Ramos (cell line): Measurements from ENCODE around the gene CCSER2.

Experiments used
- in situ Hi-C: fragments of 300-500 bp; cut with MboI; formaldehyde crosslinking; loops from one replicate; pipeline ENCODE4 v1.14.3; 2022; ENCODE audit warnings: low sequenced_read_pairs; ENCODE audit not compliant: unreplicated experiment

Gene CCSER2

GRCh38 chr10:84562592-84562991 lies 234.2 kb downstream of the CCSER2 start:
- in situ Hi-C loops, result no loop called here

DNA sequence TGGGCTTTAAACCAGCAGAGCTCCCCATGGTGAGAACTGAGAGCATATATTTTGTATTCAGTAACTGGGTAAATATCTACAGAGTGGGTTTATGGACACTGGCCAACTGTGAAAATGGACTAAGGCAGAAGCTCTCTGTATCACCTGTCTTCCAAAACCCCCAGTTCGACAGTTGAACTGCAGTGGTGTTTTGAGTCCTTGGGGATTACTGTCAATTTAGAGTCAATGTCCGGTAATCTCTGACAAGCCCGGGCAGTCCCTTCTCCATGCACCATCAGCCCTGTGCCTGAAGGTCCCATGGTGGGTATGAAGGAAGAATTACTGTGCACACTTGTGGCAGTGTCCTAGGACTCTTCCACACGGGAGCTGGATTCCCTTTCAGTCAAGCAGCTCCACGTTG lies 235.0 kb downstream of the CCSER2 start:
- in situ Hi-C loops, result no loop called here

DNA sequence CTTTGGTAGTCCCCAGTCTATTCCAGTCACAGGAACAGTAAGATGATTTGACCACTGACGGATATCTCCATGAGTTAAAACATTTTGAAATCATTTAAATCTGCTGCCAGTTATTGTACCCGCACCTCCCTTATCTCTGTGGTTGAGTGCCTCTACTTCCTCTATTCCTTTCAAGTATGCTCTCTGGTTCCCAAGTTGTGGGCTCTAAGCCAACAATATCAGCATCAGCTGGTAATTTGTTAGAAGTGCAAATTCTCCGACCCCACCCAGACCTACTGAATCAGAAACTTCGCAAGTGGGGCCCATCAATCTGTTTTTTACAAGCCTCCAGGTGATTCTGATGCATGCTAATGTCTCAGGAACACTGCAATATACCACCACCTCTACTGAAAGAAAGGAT lies 235.5 kb downstream of the CCSER2 start:
- in situ Hi-C loops, result no loop called here

DNA sequence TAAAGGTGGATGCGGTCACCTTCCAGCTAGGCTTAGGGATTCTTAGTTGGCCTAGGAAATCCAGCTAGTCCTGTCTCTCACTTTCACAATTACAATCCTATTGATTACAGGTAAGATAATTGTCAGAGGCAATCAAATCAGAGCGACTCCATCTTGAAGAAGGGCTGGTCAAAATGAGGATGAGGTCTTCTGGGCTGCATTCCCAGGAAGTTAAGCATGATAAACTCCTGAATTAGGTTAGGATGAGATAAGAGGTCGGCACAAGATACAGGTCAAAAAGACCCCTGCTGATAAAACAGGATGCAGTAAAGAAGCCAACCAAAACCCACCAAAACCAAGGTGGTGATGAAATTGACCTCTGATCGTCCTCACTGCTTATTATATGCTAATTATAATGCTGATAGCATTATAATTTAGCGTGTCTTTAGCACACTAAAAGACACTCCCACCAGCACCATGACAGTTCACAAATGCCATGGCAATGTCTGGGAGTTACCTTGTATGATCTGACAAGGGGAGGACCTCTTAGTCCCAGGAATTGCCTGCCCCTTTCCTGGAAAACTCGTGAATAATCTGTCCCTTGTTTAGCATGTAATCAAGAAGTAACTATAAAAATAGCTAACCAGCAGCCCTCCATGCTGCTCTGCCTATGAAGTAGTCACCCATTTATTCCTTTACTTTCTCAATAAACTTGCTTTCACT lies 237.6 kb downstream of the CCSER2 start:
- in situ Hi-C loops, result no loop called here

DNA sequence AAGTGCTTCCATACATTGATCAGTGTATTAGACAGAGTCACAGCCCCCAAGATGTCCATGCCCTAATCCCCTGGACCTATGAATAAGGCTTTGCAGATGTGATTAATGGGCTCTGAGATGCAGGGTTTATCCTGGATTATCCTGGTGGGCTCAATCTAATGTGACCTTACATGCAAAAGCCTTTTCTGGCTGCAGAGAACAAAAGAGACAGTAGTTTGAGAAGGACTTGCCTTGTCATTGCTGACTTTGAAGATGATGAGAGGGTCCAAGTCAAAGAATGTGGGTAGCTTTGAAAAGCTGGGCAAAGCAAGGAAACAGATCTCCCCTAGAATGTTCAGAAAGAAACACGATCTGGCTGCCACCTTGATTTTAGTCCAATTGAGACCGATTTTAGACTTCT lies 238.7 kb downstream of the CCSER2 start:
- in situ Hi-C loops, result no loop called here
